ENCODE data around the gene CDH23.
"Not testable (repeated sequence)": the region's sequence is repeated elsewhere in the genome, so short reads cannot be mapped to it uniquely, and the experiment has no call there.

Gene CDH23

DNA sequence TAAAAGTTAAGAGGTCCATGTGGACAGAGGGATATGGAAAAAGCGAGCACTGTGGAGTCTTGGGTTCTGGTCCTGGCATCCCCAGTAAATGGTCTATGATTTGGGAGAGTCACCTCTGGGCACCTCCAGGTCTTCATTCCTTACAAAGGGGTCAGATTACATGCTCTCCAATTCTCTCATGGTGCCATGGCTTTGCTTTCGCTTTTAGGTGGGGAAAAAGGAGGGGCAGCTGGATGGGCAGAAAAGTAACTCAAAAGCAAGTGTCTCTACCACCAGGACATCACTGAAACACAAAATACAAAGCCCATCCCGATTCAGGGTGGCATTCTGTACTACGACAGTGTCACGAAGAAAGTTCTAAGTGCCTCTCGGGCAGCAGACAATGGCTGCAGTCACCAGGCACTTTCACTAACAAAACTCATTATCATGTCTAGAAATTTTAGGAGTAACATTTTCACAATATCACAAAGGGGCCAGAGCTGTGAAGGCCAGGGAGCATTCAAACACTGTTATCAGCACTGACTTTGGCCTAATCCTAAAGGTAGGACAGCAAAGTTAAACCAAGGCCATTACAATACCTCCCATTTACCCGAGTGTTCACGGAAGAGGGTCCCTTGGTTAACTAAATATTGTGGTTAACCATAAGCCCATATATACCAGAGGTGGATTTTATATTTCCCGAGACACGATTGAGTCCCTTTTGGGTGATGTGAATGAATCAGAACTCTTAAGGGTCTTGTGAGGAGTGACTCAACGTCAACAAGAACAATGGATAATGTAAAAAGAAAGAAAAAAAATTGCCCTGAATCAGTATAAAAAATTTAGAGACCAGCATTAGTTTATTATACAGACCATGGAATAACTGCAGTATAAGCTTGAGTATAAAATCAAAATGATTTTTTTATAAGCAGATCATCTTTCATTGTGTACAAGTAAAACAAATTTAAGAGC, 451.9 kb downstream of the CDH23 start:
- DNase-seq: no peak

DNA sequence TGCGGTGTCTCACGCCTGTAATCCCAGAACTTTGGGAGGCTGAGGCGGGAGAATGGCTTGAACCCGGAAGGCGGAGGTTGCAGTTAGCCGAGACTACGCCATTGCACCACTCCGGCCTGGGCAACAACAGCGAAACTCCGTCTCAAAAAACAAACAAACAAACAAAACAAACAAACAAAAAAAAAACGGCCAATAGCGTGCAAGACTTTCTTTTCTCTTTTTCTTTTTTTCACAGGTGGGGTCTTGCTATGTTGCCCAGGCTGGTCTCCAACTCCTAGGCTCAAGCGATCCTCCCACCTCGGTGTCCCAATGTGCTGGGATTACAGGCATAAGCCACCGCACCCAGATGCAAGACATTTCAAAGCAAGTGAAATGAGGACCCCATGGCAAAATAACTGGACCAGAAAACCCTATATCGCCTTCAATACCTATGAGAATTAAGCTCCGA, 452.8 kb downstream of the CDH23 start:
- DNase-seq: no peak

DNA sequence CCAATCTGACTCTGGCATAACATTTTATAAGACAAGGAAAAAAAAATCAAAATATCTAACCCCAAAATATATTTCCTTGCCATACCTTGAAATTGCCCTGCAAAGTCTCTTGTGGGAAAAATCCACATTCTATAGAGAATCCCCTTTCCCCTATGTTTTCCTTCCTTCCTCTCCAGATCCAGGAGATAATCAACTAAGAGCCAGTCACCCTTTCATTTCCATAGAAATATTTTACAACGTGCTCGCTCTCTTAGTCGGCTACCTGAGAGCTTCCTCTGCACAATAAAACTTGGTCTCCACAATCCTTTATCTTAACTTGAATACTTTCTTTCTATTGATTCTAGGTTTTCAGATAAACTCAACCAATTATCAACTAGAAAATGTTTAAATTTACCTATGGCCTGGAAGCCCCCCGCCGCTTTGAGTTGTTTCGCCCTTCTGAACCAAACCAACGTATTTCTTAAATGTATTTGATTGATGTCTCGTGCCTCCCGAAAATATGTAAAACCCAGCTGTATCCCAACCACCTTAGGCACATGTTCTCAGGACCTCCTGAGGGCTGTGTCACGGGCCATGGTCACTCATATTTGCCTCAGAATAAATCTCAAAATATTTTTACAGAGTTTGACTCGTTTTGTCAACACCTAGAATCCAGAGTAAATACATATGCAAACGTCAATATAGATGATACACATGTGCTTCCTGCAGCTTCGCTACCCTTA, 453.5 kb downstream of the CDH23 start:
- no peak for DNase-seq

DNA sequence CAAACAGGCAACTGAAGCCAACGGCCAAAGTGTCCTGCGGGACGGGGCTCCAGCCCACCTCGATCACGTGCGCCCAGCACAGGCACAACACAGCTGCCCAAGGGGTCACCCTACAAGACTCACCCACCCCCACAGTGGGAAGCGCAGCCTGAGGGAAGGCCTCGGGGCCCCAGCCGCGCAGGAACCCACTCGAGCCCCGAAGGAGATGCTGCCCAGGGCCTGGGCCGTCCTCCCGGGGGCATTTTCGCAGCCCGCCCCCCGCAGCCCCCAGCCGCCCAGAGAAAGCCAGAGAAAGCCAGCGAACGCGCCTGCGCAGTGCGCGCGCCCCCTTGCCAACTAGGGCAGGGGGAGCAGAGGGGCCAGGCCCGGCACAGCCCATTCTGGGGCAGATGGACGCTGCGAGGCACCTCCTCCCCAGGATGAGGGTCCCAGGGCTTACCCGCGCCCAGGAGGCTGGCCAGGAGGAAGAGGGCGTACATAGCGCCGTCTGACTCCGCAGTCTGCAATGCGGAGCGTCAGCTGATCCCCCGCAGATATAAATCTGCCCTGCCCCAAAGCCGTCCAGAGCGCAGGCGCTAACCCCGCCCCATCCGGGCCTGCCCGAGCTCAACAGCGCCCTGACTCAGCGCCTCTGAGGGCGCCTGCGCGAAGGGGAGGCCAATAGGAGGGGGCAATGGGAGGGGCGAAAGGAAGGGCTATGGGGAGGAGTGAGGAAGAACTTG, 454.2 kb downstream of the CDH23 start, which contains the start of gene PSAP:
PSAP (minus strand) TSS at position 509 of the 722 bp plus-strand sequence; CDS start at position 479, 30 bp downstream.
- peak; percentile 98 for DNase-seq

DNA sequence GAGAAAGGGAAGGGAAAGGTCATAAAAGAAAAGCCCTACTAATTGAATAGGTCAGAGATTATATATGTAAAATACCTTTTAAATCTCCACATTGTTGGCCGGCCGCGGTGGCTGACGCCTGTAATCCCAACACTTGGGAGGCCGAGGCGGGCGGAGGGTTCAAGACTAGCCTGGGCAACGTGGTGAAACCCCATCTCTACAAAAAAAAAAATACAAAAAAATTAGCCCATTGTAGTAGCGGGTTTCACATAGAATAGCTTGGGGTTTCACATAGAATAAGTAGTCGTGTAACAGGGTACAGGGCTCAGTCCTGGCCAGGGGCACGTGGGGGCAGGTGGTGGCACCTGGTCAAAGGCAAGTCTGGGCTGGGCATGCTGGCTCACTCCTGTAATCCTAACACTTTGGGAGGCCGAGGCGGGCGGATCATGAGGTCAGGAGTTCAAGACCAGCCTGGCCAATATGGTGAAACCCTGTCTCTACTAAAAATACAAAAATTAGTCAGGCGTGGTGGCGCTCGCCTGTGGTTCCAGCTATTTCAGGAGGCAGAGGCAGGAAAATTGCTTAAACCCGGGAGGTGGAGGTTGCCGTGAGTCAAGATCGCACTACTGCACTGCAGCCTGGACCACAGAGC, 454.9 kb downstream of the CDH23 start:
- not testable (repeated sequence) for DNase-seq

DNA sequence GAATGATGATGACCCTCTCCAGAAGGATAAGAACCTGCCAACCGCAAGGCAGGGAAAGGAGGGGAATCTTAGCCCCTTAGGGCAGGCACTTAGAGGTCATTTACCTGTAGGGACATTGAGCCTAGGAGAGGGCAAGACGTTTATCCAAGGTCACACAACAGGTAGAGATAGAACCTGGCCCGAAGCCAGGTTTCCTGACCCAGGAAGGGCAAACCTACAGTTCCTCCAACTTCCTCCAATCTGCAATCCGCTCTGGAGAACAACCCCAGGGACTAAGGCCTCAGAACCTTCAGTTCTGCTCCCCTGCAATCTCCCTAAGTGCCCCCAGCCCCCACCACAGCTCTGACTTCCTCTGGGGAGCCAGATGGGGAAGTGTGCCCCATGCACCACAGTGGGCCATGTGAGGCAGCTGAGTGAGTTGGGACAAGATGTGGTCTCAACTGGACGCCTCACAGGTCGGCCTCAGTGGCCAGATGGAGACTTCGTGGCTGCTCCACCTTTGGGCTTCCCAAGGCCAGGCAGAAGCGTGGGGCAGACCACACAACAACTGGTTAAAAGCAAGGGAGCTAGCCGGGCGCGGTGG, 455.7 kb downstream of the CDH23 start:
- DNase-seq: no peak

DNA sequence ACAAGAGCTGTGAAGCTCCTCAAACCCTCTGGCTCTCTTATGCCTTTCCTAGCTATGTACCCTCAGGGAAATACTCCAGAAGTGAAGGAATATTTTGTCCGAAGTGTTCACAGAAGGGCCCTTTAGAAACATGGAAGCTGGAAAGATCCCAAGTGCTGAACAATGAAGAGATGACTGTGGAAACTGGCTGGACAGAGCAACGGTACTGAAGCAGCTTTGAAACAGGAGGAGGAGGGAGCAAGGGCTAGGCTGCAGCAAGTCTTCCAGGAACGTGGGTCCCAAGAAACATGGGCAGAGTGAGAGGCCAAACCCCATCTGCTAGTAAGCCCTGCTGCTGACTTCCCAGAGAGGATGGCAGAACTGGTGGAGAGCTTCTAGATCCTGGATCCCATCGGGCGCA, 457.3 kb downstream of the CDH23 start:
- DNase-seq: no peak

DNA sequence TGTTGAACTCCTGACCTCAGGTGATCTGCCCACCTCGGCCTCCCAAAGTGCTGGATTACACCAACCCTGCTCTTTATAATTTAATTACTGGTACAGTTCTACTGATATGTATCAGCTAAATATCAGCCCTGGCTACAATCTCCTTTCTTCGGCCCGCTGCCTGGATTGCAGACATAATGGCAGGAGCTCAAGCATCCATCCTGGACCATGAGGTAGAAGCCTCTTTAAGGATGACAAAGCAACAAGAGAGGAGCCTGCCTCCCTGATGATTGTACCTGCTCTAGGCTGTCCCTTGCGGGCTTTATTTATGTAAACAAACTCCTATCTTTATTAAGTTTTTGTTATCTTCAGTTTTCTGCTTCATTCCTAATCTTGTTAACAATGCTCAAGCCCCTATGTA, 459.9 kb downstream of the CDH23 start:
- no peak for DNase-seq

DNA sequence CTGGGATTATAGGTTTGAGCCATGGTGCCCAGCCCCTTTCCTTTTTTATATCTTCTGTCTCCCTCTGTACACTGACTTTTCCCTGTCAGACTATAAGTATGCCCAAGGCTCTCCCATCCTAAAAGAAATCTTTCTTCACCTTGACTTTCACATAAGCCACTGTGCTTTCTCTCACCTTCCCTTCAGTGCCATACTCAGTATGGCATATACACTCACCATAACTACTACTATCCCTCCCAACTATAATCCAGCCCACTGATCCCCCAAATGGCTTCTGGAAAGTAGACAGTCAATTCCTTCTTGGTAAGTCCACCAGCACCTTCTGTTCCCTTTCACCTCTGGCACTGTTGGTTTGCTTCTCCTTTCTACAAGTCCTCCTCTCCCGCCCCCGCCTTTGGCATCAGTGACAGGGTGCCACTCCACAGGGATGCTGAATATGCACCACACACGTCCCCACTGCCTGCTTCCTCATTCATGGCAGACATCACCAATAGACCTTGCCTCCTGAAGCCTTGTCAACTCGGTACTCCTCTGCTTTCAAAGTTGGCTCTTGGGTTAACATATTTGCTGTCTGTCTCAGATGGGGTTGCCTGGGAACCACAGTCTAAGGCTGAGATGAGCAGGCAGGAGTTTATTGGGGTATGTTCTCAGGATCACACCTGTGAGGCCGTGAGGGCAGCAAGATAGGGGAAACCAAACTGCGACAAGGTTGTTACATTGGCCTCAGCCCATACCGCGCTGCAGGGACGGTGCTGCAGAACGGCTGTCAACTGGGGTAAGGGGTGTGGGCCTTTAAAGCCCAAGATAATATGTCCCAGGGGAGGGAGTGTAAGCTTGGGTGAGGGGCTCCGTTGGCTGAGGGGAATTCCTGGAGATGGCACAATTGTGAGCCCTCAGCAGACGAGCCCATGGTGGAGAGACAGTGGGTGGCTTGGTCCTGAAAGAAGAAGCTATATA, 461.5 kb downstream of the CDH23 start:
- DNase-seq: no peak

DNA sequence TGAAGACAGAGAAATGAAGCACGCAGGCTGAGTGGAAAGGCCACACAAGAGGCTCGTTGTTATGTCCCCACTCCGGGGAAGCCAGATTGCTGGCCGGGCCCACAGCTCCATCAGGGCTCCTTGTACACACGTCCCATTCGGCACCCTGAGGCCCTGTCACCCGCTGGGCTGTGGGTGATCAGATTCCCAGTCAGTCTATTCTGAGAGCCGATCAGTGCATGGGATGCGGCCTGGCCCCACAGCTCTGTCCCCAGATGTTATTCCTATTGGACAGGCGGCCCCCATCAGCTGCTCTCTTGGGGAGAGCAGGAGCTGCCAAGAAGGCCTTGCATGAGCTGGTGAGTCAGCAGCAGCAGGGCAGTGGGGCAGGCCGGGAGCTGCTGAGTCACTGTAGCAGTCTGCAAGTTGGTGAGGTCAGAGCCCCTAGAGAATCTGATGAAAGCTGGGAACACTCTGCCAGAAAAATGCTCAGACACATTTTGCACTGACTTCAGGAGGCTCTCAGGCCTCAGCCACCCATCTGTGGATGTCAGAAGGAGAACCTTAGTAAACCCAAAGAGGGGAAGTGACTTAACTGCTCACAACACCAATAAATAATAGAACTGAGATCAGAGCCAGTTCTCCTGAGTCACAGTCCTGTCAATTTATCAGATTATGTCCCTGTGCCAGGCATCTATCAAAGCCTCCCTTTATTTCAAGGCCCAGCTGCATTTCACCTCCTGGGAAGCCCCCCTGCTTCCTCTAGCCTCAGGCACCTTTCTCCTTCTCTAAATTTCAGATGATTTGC, 463.7 kb downstream of the CDH23 start:
- DNase-seq: no peak

DNA sequence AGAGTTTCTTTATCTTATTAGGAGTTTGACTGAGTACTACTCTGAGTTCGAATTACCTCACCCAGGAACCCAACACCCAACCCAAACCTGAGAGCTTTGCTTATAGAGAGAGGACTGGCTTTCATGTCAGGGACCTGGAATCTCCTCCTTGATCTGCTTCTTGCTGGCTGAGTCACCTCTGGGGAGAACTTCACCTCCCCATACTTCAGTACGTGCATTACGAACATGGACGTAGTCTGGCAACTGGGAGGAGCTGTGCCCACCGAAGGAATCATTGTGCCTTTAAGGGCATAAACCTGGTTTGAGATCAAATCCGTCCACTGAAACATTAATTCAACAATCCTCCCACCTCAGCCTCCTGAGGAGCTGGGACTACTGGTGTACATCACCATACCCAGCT, 466.5 kb downstream of the CDH23 start:
- DNase-seq: no peak

DNA sequence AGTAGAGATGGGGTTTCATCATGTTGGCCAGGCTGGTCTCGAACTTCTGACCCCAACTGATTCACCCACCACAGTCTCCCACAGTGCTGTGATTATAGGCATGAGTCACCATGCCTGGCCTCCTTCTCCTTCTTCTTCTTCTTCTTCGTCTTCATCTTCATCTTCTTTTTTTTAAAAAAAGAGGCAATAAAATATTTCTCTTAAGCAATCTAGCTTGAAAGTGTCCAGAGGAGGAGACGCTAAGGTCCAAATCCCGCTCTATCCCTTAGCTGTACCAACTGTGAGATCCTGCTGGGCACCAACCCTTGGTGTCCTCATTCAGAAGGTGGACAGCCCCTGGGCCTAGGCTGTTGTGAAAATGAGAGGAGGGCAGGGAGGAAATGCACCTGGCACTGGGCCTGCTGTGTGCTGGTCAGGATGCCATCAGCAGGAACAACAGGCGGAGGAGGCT, 468.2 kb downstream of the CDH23 start:
- no peak for DNase-seq

Measured in CD4-positive, alpha-beta T cell treated with Interleukin-17A for 1 hour (primary cell).